Naive thymus-derived CD4-positive, alpha-beta T cell (primary cell): ENCODE results near the gene ERCC4. TPM values are rescaled to one million over a fixed set of nuclear protein-coding genes. Genes with fewer than 3 reads are reported as not detected.

Experiments used
- ATAC-seq: fragments of 150-1000 bp; cut with Tn5 transposase; 2 replicates; pipeline ENCODE4 v1.10.0; 2021; ENCODE audit warnings: mild to moderate bottlenecking, moderate library complexity
- CTCF ChIA-PET: fragments of 350-600 bp; sonication (Branson Sonifier 250); formaldehyde crosslinking; loops from one replicate; lab custom pipeline; 2021; ENCODE audit warnings: antibody characterized with exemption; lab: Charles Lee
- POLR2A ChIA-PET: fragments of 350-600 bp; sonication (Branson Sonifier 250); formaldehyde crosslinking; loops from one replicate; lab custom pipeline; 2021; ENCODE audit warnings: antibody characterized with exemption, inconsistent platforms; lab: Charles Lee
- DNase-seq, 9 donors: peaks; one replicate each; pipeline versions ENCODE4 v3.0.0 to v3.0.0-alpha.2; 2020 to 2022; ENCODE audit warnings: mixed read lengths in 1 of 9
- H3K27ac ChIP-seq: one replicate; pipeline ENCODE4 v1.7.0; 2013; ENCODE audit warnings: mild to moderate bottlenecking, low read depth, low read length, moderate library complexity
- H3K27me3 ChIP-seq, 2 donors: one replicate each; pipeline ENCODE4 v1.7.0; 2013; ENCODE audit warnings: low read length in 2 of 2, mild to moderate bottlenecking in 2 of 2, moderate library complexity in 2 of 2; ENCODE audit not compliant: control insufficient read depth in 2 of 2, insufficient read depth in 2 of 2
- H3K36me3 ChIP-seq, 3 experiments: 1 replicate in 2 of 3; 2 replicates in 1 of 3; pipeline ENCODE4 v1.7.0; 2013; ENCODE audit warnings: low read length in 3 of 3, mild to moderate bottlenecking in 3 of 3, moderate library complexity in 1 of 3; ENCODE audit not compliant: insufficient read depth in 3 of 3, control insufficient read depth in 2 of 3
- H3K4me1 ChIP-seq, 2 donors: one replicate each; pipeline ENCODE4 v1.7.0; 2013; ENCODE audit warnings: low read length in 2 of 2, mild to moderate bottlenecking in 2 of 2, moderate library complexity in 1 of 2; ENCODE audit not compliant: control insufficient read depth in 2 of 2, insufficient read depth in 2 of 2
- H3K4me3 ChIP-seq: 2 replicates; pipeline ENCODE4 v1.7.0; 2013; ENCODE audit warnings: mild to moderate bottlenecking, low read length
- H3K9me3 ChIP-seq, 3 experiments: 1 replicate in 2 of 3; 2 replicates in 1 of 3; pipeline ENCODE4 v1.7.0; 2013; ENCODE audit warnings: low read length in 3 of 3; ENCODE audit not compliant: control insufficient read depth in 2 of 3
- H3K27ac Mint-ChIP-seq, 9 donors: one replicate each; pipeline ENCODE4 v1.8.0; 2020 to 2022; ENCODE audit warnings: mixed read lengths in 9 of 9, mild to moderate bottlenecking in 8 of 9, moderate library complexity in 5 of 9, inconsistent platforms in 2 of 9
- H3K27me3 Mint-ChIP-seq, 5 donors: one replicate each; pipeline ENCODE4 v1.8.0; 2021 to 2022; ENCODE audit warnings: mixed read lengths in 5 of 5, mild to moderate bottlenecking in 1 of 5
- H3K36me3 Mint-ChIP-seq, 5 donors: one replicate each; pipeline ENCODE4 v1.8.0; 2020 to 2022; ENCODE audit warnings: mixed read lengths in 5 of 5, mild to moderate bottlenecking in 3 of 5, inconsistent platforms in 1 of 5
- H3K4me1 Mint-ChIP-seq, 7 donors: one replicate each; pipeline ENCODE4 v1.8.0; 2020 to 2022; ENCODE audit warnings: mixed read lengths in 7 of 7, mild to moderate bottlenecking in 3 of 7, inconsistent platforms in 1 of 7
- H3K4me3 Mint-ChIP-seq, 10 donors: one replicate each; pipeline ENCODE4 v1.8.0; 2020 to 2022; ENCODE audit warnings: mild to moderate bottlenecking in 10 of 10, mixed read lengths in 10 of 10, moderate library complexity in 6 of 10, inconsistent platforms in 2 of 10
- H3K9me3 Mint-ChIP-seq, 11 donors: one replicate each; pipeline ENCODE4 v1.8.0; 2020 to 2022; ENCODE audit warnings: mixed read lengths in 11 of 11, mild to moderate bottlenecking in 4 of 11, inconsistent platforms in 1 of 11, moderate library complexity in 1 of 11
- intact Hi-C, 2 donors: fragments of 100-400 bp; cut with micrococcal nuclease; formaldehyde crosslinking; loops; one replicate each; pipeline ENCODE4 v1.15.1; 2023
- polyA plus RNA-seq, 2 donors: library from polyadenylated mRNA; unstranded; fragments of 300-500 nt; fragmentation: Illumina TruSeq; gene quantifications; one replicate each; pipeline ENCODE4 v1.2.3, GENCODE V29; 2021
- total RNA-seq, 6 experiments: library from RNA in 5 of 6; stranded (reverse) in 5 of 6; gene quantifications; 1 replicate in 5 of 6; 2 replicates in 1 of 6; pipeline ENCODE4 v1.2.3 and lab custom pipeline; 2021 to 2026

ERCC4 gene
- total and polyA plus RNA-seq, 7 experiments from 2014 or later: 6.1 to 26.4 (median 13.9) TPM

DNA sequence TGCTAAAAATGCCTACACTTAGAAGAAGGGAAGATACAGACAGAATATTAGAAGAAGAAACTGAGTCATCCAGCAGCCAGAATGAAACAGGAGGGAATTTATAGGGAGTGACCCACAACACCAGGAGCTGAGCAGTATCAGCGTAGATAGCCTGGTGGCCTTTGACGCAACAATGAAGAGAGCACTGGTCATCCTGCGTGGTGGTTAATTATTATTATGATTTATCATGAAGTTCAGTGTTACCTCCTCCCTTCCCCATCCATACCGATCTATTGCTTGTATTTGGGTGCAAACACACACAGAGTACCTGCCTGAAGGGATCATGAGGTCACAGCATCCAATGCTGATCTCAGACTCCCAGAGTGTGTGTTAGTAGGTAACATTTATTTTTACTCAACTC lies 38.5 kb downstream of the ERCC4 start:
- no peak for ATAC-seq
- Mint-ChIP-seq H3K36me3 (peaks cover 0 to 3% (median 0%) of the 10 kb centered on the region in 5 donors), H3K27me3 (peaks cover 5 to 38% (median 11%) of the 10 kb centered on the region in 5 donors), H3K4me1 (peaks cover 0 to 15% (median 10%) of the 10 kb centered on the region in 7 donors), H3K9me3 (peaks cover 0 to 5% (median 0%) of the 10 kb centered on the region in 11 donors), H3K27ac (no peak overlapping the region), H3K4me3 (no peak overlapping the region)
- DNase-seq: no peak
- intact Hi-C loops: no loop called here
- CTCF ChIA-PET: no interaction called here
- H3K4me1 ChIP-seq: no peaks in the 10 kb centered on the region
- H3K36me3 ChIP-seq: no peaks in the 10 kb centered on the region
- no peaks in the 10 kb centered on the region for H3K27me3 ChIP-seq
- POLR2A ChIA-PET: no interaction called here
- H3K9me3 ChIP-seq: no peaks in the 10 kb centered on the region
- no peak overlapping the region for H3K27ac ChIP-seq
- H3K4me3 ChIP-seq: no peak overlapping the region

DNA sequence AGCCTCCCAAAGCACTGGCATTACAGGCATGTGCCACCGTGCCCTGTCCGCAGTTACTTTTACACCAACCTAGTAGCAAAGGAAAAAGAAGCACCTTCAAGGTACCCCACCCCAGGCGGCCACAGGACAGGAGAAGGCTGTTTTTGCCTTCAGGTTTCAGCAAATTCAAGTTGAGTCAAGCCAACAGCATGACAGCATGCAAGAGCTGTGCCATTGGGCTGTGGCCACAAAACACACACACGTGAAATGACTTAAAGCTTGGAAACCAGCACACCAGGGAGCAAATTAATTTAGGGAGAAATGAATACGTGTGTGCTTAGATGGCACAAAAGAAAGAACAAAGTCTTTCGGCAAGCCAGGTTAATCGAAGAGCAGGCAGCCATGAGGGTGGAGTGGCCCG lies 39.7 kb downstream of the ERCC4 start:
- Mint-ChIP-seq H3K9me3 (peaks cover 0 to 5% (median 0%) of the 10 kb centered on the region in 11 donors), H3K4me3 (no peak overlapping the region), H3K36me3 (peaks cover 0 to 3% (median 0%) of the 10 kb centered on the region in 5 donors), H3K4me1 (peaks cover 0 to 15% (median 10%) of the 10 kb centered on the region in 7 donors), H3K27me3 (peaks cover 6 to 41% (median 15%) of the 10 kb centered on the region in 5 donors), H3K27ac (no peak overlapping the region)
- DNase-seq (no peak), ATAC-seq (no peak)
- ChIA-PET POLR2A (no interaction called here), CTCF (no interaction called here)
- H3K4me1 ChIP-seq: no peaks in the 10 kb centered on the region
- H3K9me3 ChIP-seq: no peaks in the 10 kb centered on the region
- no peaks in the 10 kb centered on the region for H3K27me3 ChIP-seq
- no peak overlapping the region for H3K4me3 ChIP-seq
- no peaks in the 10 kb centered on the region for H3K36me3 ChIP-seq
- intact Hi-C loops: no loop called here
- H3K27ac ChIP-seq: no peak overlapping the region

DNA sequence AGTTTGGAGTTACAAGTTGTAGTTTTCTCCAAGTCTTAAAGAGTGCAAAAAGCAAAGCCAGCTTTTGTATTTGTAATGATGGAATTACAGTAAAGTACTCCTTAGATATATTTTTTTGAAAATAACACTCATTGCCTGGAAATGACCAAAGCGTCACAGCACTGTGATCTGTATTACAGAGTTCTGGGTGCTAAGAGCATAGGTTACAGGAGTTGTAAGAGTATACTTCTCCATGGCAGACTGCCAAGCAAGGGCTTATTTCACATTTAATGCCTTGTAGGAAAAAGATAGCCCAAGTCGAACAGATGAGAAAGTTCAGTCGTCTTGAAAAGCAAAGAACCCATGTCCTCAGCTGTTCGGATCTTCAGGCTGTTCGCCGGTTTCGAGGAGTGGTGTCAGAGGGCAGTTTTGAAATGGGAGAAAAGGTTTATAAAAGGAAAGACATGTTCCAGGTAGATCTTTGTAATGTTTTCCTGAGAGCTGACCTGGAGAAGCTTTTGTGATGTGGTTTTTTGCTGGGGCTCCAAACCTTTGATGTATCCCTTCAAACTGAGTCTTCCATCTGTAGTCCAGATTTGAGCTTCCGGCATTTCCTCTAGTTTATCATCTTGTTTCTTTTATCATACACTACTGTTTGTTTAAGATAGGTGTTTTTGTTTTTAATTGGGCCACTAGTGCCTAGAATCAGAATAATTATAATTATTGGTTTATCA lies 41.3 kb downstream of the ERCC4 start:
- Histone ChIP-seq H3K27ac (no peak overlapping the region), H3K9me3 (no peaks in the 10 kb centered on the region), H3K36me3 (no peaks in the 10 kb centered on the region), H3K4me3 (no peak overlapping the region), H3K27me3 (no peaks in the 10 kb centered on the region), H3K4me1 (no peaks in the 10 kb centered on the region)
- Mint-ChIP-seq H3K27me3 (peaks cover 12 to 45% (median 25%) of the 10 kb centered on the region in 5 donors), H3K9me3 (peaks cover 0 to 5% (median 0%) of the 10 kb centered on the region in 11 donors), H3K4me3 (no peak overlapping the region), H3K27ac (peak overlapping the region in 1 of 9 donors; percentile 18), H3K4me1 (peaks cover 0 to 10% (median 3%) of the 10 kb centered on the region in 7 donors), H3K36me3 (peaks cover 0 to 3% (median 0%) of the 10 kb centered on the region in 5 donors)
- CTCF ChIA-PET: no interaction called here
- POLR2A ChIA-PET: no interaction called here
- intact Hi-C loops: no loop called here
- ATAC-seq (no peak), DNase-seq (no peak)

DNA sequence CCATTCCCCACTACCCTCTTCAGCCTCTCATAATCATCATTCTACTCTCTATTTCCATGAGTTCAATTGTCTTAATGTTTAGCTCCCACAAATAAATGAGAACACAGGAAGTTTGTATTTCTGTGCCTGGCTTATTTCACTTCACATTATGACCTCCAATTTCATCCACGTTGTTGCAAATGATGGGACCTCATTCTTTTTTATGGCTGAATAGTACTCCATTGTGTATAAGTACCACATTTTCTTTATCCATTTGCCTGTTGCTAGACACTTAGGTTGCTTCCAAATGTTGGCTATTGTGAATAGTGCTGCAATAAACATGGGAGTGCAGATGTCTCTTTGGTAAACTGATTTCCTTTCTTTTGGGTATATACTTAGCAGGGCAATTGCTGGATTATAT lies 42.3 kb downstream of the ERCC4 start:
- DNase-seq (no peak), ATAC-seq (no peak)
- Histone ChIP-seq H3K4me1 (no peaks in the 10 kb centered on the region), H3K27ac (no peak overlapping the region), H3K4me3 (no peak overlapping the region), H3K36me3 (no peaks in the 10 kb centered on the region), H3K9me3 (no peaks in the 10 kb centered on the region), H3K27me3 (no peaks in the 10 kb centered on the region)
- ChIA-PET CTCF (no interaction called here), POLR2A (interaction anchor here (0.6 kb wide), 1 partner anchor 57 kb away, joined by 3 read pairs; no protein-coding TSS in a partner anchor)
- Mint-ChIP-seq H3K36me3 (peaks cover 0 to 3% (median 0%) of the 10 kb centered on the region in 5 donors), H3K4me3 (no peak overlapping the region), H3K4me1 (peaks cover 0 to 5% (median 0%) of the 10 kb centered on the region in 7 donors), H3K27me3 (peaks cover 16 to 53% (median 29%) of the 10 kb centered on the region in 5 donors), H3K27ac (no peak overlapping the region), H3K9me3 (peaks cover 0 to 5% (median 0%) of the 10 kb centered on the region in 11 donors)
- intact Hi-C loops: no loop called here

DNA sequence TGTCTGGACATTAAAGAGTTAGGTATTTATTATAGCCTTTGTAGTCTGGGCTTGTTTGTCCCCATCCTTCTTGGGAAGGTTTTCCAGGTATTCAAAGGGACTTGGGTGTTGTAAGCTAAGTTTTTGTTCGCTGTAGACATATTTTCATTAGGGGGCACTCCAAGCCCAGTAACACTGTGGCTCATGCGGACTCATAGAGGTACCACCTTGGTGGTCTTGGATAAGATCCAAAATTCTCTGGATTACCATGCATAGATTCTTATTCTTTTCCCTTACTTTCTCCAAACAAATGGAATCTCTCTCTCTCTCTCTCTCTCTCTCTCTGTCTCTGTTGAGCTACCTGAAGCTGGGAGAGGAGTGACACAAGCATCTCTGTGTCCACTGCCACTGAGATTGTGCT lies 48.9 kb downstream of the ERCC4 start:
- CTCF ChIA-PET: no interaction called here
- Mint-ChIP-seq H3K4me1 (peaks cover 0 to 8% (median 0%) of the 10 kb centered on the region in 7 donors), H3K27me3 (peaks cover 19 to 38% (median 29%) of the 10 kb centered on the region in 5 donors)

DNA sequence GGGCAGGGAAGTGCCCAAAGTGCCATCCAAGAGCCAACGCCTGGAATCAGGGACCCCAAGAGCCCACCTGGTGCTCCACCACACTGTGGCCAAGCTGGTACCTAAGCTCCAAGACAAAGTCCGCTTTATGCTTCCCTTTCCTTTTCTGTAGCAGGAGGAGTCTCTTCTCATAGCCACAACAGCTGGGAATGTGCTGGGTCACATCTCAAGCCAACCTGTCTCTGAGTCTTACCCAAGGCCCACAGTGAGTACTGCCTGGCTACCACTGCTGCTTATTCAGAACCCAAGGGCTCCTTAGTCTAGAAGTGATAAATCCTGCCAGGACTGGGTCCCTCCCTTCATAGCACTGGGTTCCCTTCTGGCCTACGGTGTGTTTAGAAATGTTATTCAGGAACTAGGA lies 49.8 kb downstream of the ERCC4 start:
- POLR2A ChIA-PET: no interaction called here
- Histone ChIP-seq H3K9me3 (no peaks in the 10 kb centered on the region), H3K27me3 (no peaks in the 10 kb centered on the region), H3K4me3 (no peak overlapping the region), H3K36me3 (no peaks in the 10 kb centered on the region), H3K27ac (no peak overlapping the region), H3K4me1 (no peaks in the 10 kb centered on the region)
- Mint-ChIP-seq H3K27ac (no peak overlapping the region), H3K4me1 (peaks cover 0 to 8% (median 0%) of the 10 kb centered on the region in 7 donors), H3K27me3 (peaks cover 19 to 34% (median 29%) of the 10 kb centered on the region in 5 donors), H3K9me3 (peaks cover 0 to 15% (median 4%) of the 10 kb centered on the region in 11 donors), H3K4me3 (no peak overlapping the region), H3K36me3 (peaks cover 0 to 5% (median 0%) of the 10 kb centered on the region in 5 donors)
- DNase-seq (no peak), ATAC-seq (no peak)
- CTCF ChIA-PET: no interaction called here
- intact Hi-C loops: no loop called here

More for the DNA sequence above, 48.9 kb downstream of the ERCC4 start:
- no peaks in the 10 kb centered on the region for H3K4me1 ChIP-seq
- no peak overlapping the region for H3K27ac ChIP-seq
- H3K27me3 ChIP-seq: no peaks in the 10 kb centered on the region
- Mint-ChIP-seq H3K36me3 (peaks cover 0 to 5% (median 0%) of the 10 kb centered on the region in 5 donors), H3K9me3 (peaks cover 0 to 15% (median 4%) of the 10 kb centered on the region in 11 donors), H3K4me3 (no peak overlapping the region), H3K27ac (no peak overlapping the region)
- no peak overlapping the region for H3K4me3 ChIP-seq
- DNase-seq (no peak), ATAC-seq (no peak)
- no peaks in the 10 kb centered on the region for H3K9me3 ChIP-seq
- no peaks in the 10 kb centered on the region for H3K36me3 ChIP-seq
- intact Hi-C loops: no loop called here
- POLR2A ChIA-PET: no interaction called here
